ENCODE data around the gene RABGAP1L.
"Not testable (repeated sequence)": the region's sequence is repeated elsewhere in the genome, so short reads cannot be mapped to it uniquely, and the experiment has no call there.

RABGAP1L gene

GRCh38 chr1:174136714-174137113 lies 22.6 kb upstream of the RABGAP1L start:
- in situ Hi-C loops (cut with MboI; ENCODE audit: low sequenced_read_pairs, unreplicated experiment) = no loop called here
- no peak for DNase-seq (ENCODE audit: low spot score)
- TF ChIP-seq CTCF (IDR thresholded peaks at IDR 0.05; ENCODE audit: borderline replicate concordance, control extremely low read depth, extremely low read depth, insufficient read depth, missing control alignments) = no peak

GRCh38 chr1:174142836-174143235 lies 16.5 kb upstream of the RABGAP1L start:
- no peak for DNase-seq (ENCODE audit: low spot score)
- TF ChIP-seq CTCF (IDR thresholded peaks at IDR 0.05; ENCODE audit: borderline replicate concordance, control extremely low read depth, extremely low read depth, insufficient read depth, missing control alignments) = no peak
- in situ Hi-C loops (cut with MboI; ENCODE audit: low sequenced_read_pairs, unreplicated experiment) = no loop called here

DNA sequence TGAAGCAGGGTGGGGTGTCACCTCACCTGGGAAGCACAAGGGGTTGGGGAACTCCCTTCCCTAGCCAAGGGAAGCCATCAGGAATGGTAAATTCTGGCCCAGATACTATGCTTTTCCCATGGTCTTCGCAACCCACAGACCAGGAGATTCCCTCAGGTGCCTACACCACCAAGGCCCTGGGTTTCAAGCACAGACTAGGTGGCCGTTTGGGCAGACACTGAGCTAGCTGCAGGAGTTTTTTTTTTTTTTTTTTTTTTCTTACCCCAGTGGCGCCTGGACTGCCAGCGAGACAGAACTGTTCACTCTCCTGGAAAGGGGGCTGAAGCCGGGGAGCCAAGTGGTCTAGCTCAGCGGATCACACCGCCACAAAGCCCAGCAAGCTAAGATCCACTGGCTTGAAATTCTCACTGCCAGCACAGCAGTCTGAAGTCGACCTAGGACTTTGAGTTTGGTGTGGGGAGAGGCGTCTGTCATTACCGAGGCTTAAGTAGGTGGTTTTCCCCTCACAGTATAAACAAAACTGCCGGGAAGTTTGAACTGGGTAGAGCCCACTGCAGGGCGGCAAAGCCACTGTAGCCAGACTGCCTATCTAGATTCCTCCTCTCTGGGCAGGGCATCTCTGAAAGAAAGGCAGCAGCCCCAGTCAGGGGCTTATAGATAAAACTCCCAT lies 15.5 kb upstream of the RABGAP1L start:
- in situ Hi-C loops (cut with MboI; ENCODE audit: low sequenced_read_pairs, unreplicated experiment); DNase-seq (ENCODE audit: low spot score): not testable (repeated sequence)

GRCh38 chr1:174144397-174144783 lies 14.9 kb upstream of the RABGAP1L start:
- in situ Hi-C loops (cut with MboI; ENCODE audit: low sequenced_read_pairs, unreplicated experiment); DNase-seq (ENCODE audit: low spot score): not testable (repeated sequence)

DNA sequence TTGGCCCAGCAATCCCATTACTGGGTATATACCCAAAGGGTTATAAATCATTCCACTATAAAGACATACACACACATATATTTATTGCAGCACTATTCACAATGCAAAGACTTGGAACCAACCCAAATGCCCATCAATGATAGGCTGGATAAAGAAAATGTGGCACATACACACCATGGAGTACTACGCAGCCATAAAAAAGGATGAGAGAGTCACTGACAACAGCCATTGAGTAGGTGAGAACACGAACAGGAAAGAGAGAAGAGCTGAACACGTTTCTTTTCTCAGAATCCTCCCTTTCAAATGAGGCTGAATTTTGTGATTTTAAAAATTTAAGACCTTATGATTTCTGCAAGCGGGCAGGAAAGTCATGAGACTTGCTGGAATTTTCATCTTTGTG lies 10.1 kb upstream of the RABGAP1L start:
- in situ Hi-C loops (cut with MboI; ENCODE audit: low sequenced_read_pairs, unreplicated experiment) = no loop called here
- no peak for DNase-seq (ENCODE audit: low spot score)
- no peak for TF ChIP-seq CTCF (IDR thresholded peaks at IDR 0.05; ENCODE audit: borderline replicate concordance, control extremely low read depth, extremely low read depth, insufficient read depth, missing control alignments)

DNA sequence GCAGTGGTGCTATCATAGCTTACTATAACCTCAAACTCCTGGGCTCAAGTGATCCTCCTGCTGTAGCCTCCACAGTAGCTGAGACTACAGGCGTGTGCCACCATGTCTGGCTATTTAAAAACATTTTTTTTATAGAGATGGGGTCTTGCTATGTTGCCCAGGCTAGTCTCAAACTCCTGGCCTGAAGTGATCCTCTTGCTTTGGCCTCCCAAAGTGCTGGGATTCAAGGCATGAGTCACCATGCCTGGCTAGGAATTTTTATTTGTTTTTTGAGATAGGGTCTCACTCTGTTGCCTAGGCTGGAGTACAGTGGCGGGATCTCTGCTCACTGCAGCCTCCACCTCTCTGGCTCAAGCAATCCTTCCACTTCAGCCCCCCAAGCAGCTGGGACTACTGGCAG lies 8.8 kb upstream of the RABGAP1L start:
- DNase-seq (ENCODE audit: low spot score) = no peak
- in situ Hi-C loops (cut with MboI; ENCODE audit: low sequenced_read_pairs, unreplicated experiment) = no loop called here
- no peak for TF ChIP-seq CTCF (IDR thresholded peaks at IDR 0.05; ENCODE audit: borderline replicate concordance, control extremely low read depth, extremely low read depth, insufficient read depth, missing control alignments)

- in situ Hi-C loops (cut with MboI; ENCODE audit: low sequenced_read_pairs, unreplicated experiment) = no loop called here
- no peak for DNase-seq (ENCODE audit: low spot score)
- TF ChIP-seq CTCF (IDR thresholded peaks at IDR 0.05; ENCODE audit: borderline replicate concordance, control extremely low read depth, extremely low read depth, insufficient read depth, missing control alignments) = no peak
These were observed 6.9 kb upstream of the RABGAP1L start for GRCh38 chr1:174152427-174152826.

All from GM13976 (cell line).